ENCODE data around the gene AMMECR1L.
"Not testable (repeated sequence)": the region's sequence is repeated elsewhere in the genome, so short reads cannot be mapped to it uniquely, and the experiment has no call there.

Gene AMMECR1L

DNA sequence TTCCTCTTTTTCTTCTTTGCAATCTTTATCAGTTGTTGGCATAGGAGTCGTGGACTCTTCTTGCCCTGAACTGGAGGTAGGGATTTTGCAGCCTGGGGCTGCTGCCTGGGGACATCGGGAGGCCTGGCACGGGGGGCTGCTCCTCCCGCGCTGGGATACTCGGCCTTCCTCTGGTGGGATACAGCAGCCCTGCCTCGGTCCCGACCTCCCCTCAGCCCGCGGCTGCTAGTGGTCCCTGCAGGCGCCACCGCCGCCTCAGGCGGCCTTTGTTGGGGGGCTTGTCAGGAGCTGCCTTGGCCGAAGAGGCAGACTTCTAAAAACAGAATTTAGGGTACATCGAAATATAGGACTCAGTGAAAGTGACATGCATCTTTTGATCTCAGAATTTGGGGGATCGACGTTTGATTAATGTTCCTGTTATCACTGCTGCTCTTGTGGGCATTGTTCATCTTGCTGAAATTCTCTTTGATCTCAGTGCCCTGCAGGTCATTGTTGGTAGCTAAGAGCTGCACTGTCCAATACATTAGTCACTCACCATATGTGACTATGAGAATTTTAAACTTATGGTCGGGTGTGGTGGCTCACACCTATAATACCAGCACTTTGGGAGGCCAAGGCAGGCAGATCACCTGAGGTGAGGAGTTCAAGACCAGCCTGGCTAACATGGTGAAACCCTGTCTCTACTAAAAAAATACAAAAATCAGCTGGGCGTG is 44.1 kb downstream of the AMMECR1L start:
- DNase-seq (ENCODE audit: low spot score) = no peak

DNA sequence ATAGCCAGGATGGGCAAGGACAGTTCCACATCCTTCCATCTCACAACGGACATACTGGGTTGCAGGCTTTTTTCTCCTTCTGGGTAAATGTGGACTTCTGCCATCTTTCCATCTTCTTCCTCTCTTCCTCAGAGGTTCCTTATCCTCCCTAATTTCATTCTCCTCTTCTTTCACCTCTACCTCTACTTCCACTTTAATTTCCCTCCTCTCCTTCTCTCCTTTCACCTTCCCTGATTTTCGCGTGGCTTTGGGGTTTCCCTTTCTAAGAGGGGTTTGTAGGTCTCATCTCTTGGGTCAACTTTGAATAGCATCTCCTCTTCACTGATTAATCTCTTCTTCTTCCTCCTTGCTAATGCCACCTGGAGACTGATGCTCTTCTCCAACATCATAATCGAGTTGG is 44.9 kb downstream of the AMMECR1L start:
- no peak for DNase-seq (ENCODE audit: low spot score)

DNA sequence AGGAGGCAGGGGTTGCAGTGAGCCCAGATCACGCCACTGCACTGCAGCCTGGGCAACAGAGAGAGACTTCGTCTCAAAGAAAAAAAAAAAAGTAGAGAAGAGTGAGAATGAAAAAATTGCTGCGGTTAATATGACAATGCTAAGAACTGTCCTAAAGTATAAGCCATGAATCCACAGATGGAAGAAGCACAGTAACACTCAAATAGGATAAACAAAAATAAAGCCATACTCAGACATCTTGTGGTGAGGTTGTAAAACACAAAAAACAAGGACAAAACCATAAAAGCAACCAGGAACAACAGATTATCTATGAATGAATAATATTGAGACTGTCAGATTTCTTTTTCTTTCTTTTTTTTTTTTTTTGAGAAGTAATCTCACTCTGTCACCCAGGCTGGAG is 50.8 kb downstream of the AMMECR1L start:
- DNase-seq (ENCODE audit: low spot score) = no peak

DNA sequence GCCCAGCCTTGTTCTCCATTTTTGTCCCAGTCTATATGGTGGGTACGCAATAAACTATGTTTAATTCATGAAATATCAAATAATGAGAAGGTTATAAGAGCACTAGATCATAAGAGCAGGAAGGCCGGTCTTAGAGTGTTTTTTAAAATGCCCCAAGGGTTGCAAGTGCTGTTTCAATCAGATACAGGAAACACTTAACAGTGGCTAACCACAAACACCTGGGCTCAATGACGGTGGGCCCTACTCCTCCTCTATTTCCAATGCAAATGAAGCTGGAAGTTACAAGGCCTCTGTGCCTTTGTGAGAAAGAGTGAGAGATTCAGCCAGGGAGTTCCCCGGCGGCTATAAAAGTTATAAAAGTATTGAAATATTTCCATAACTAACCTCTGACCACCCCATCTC is 55.9 kb downstream of the AMMECR1L start:
- no peak for DNase-seq (ENCODE audit: low spot score)

DNA sequence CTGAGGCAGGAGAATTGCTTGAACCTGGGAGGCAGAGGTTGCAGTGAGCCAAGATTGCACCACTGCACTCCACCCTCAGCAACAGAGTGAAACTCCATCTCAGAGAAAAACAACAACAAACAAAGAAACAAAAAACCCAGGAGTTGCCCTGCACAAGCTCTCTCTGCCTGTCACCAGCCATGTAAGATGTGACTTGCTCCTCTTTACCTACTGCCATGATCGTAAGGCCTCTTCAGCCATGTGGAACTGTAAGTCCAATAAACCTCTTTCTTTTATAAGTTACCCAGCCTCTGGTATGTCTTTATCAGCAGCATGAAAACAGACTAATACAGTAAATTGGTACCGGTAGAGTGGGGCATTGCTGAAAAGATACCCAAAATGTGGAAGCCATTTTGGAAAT is 59.0 kb downstream of the AMMECR1L start:
- DNase-seq (ENCODE audit: low spot score) = not testable (repeated sequence)

DNA sequence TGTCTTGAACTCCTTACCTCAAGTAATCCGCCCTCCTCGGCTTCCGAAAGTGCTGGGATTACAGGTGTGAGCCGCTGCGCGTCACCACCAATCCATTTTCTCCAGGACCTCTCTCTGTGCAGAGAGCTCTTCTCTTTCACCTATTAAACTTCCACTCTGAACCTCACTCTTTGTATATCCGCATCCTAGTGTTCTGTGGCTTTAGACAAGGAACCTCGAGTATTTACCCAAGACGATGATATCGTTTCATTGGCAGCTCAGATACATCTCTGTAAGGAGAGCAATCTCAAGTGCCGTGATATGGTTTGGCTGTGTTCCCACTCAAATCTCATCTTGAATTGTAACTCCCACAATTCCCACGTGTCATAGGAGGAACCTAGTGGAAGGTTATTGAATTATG is 59.7 kb downstream of the AMMECR1L start:
- DNase-seq (ENCODE audit: low spot score) = no peak

DNA sequence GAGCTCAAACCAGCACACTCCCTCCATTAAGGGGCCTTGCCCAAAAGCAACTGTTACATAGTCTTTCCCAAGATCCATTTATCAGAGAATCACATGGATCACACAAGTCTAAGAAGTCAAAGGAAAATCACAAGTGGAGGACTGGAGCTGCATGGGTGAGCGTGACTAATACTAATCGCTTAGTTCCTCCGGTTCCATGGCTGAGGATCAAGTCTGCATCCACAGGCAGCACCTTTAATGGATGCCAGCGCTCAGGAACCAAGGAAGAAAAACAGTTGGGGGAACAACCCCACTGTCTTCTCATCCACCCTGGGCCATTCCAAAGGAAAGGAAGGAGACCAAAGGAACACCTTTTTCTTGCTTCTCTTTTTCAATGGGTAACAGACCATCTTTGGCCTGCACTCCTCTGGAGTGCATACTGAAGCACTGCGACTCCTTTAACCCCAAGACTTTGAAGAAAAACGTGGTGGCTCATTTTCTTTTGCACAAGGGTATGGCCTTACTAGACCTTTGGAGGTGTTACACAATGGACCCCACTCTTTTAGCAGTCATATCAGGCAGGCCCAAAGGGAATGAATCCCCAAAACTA is 65.6 kb downstream of the AMMECR1L start:
- DNase-seq (ENCODE audit: low spot score) = no peak

DNA sequence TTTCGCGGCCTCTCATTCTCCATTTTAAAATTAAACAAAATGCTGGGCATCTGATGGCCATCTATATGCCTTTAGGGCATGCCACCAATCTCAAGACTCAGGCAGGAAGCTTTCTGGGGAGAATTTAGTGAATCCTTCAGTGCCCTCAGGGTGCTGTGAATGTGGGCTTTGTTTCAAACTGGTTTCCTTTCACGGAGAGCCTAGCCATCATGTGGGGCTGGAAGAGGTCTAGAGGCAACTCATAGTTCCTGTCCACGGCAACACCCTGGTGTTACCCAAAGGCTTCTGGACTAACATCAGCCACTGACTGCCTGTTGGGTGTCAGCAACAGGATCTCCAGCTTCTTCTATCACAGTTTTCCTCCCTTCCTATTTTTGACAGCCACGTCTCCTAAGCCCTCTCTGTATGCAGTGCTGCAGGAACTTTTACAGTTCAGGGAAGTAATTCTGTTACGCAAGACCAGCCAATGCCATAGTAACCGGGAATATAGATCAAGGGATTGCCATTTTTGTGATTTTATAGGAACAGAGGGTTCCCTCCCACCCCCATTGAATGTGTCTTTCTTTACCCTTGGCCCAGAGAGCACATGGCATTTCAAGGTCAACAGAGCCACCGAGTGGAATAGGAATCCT is 66.8 kb downstream of the AMMECR1L start:
- DNase-seq (ENCODE audit: low spot score) = no peak

DNA sequence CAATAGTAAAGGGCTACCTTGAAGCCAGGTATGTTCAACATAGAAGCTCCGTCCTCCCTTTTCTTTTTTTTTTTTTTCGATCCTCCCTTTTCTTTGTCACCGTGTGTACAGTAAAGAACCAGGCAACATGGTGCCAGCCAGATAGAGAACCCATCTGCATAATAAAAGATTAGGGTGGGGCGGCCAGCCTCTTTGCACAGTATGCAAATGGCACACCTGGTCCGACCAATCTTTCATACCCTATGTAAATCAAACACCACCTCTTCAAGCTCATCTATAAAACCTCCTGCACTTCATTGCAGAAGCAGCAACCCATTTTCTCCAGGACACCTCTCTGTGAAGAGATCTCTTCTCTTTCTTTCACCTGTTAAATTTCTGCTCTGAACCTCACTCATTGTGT is 67.5 kb downstream of the AMMECR1L start:
- DNase-seq (ENCODE audit: low spot score) = no peak

DNA sequence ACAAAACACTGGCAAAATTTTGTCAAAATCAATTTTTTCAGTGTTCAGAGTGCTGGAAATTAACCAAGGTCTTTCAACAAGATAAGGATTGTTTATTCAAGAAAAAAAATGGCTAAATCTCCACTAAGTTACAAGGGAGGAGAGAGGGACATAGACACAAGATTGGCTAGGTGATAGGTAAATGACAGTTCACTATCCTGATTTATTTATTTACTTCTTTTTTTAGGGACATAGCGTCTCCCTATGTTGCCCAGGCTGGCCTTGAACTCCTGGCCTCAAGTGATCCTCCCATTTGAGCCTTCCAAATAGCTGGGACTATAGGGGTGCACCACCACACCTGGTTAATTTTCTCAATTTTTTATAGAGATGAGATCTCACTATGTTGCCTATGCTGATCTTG is 71.1 kb downstream of the AMMECR1L start:
- no peak for DNase-seq (ENCODE audit: low spot score)

DNA sequence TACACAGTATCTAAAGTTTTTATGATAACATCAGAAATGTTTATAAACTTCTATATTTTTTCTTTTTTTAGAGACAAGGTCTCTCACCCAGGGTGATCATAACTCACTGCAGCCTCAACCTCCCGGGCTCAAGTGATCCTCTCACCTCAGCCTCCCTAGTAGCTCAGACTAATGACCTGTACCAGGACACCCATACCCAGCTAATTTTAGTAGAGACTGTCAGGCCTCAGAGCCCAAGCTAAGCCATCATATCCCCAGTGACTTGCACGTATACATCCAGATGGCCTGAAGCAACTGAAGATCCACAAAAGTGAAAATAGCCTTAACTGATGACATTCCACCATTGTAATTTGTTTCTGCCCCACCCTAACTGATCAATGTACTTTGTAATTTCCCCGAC is 73.3 kb downstream of the AMMECR1L start:
- DNase-seq (ENCODE audit: low spot score) = not testable (repeated sequence)

Measured in AG20443 (cell line).